Vagina (tissue), 2 donors: Measurements from ENCODE around the gene PSMC3. TPM values are rescaled to one million over a fixed set of nuclear protein-coding genes. Genes with fewer than 3 reads are reported as not detected.

Experiments
- DNase-seq, 2 donors: peaks; one replicate each; pipeline ENCODE4 v3.0.0-alpha.2; 2017; ENCODE audit errors: extremely low spot score in 2 of 2
- H3K27ac ChIP-seq: fragments of 200-600 bp; sonication (generic); one replicate; pipeline ENCODE4 v1.5.1; 2019
- H3K27me3 ChIP-seq: fragments of 200-600 bp; sonication (generic); one replicate; pipeline ENCODE4 v1.5.1; 2019
- H3K36me3 ChIP-seq, 2 donors: fragments of 200-600 bp; sonication (generic); one replicate each; pipeline ENCODE4 v1.5.1; 2017 to 2019
- H3K4me1 ChIP-seq: fragments of 200-600 bp; sonication (generic); one replicate; pipeline ENCODE4 v1.5.1; 2019
- H3K4me3 ChIP-seq, 2 donors: fragments of 200-600 bp; sonication (generic); 1 replicate in 1 of 2; 2 replicates in 1 of 2; pipeline ENCODE4 v1.5.1; 2016 to 2019
- H3K9me3 ChIP-seq: fragments of 200-600 bp; sonication (generic); one replicate; pipeline ENCODE4 v1.5.1; 2019
- POLR2A ChIP-seq, 2 donors: fragments of 450-650 bp; IDR thresholded peaks; one replicate each; pipeline ENCODE4 v1.6.1; 2017; ENCODE audit warnings: antibody characterized with exemption in 2 of 2, mild to moderate bottlenecking in 2 of 2, moderate library complexity in 2 of 2
- POLR2AphosphoS5 ChIP-seq, 2 donors: sonication (generic); formaldehyde crosslinking; IDR thresholded peaks; one replicate each; pipeline ENCODE4 v1.9.0; 2017; ENCODE audit warnings: antibody characterized with exemption in 2 of 2, mild to moderate bottlenecking in 2 of 2, low read depth in 1 of 2; ENCODE audit not compliant: insufficient read depth in 1 of 2
- intact Hi-C: fragments of 100-400 bp; cut with DNase I; formaldehyde crosslinking; loops from one replicate; pipeline ENCODE4 v1.15.1; 2023
- total RNA-seq: library from RNA; depleted of rRNA; stranded (reverse); fragments of >200 nt; gene quantifications from one replicate; pipeline ENCODE4 v1.2.3, GENCODE V29; 2016
- TF ChIP-seq, protein P1 (sequence below), 3 experiments: fragments of 450-650 bp in 2 of 3; fragments of 200-600 bp in 1 of 3; sonication (generic) in 1 of 3; IDR thresholded peaks; one replicate each; pipeline ENCODE4 v1.5.1; 2017 to 2019; ENCODE audit warnings: antibody characterized with exemption in 3 of 3, mild to moderate bottlenecking in 2 of 3, moderate library complexity in 2 of 3

The PSMC3 gene
- total RNA-seq, 1 donor from 2014 or later: 89.6 TPM

GRCh38 chr11:47437746-47438418 is 11.6 kb upstream of the PSMC3 start:
- no peaks in the 10 kb centered on the region for H3K27me3 ChIP-seq
- H3K4me1 ChIP-seq: no peaks in the 10 kb centered on the region
- no peaks in the 10 kb centered on the region for H3K36me3 ChIP-seq
- no peak overlapping the region for H3K4me3 ChIP-seq
- H3K27ac ChIP-seq: no peak overlapping the region
- no peaks in the 10 kb centered on the region for H3K9me3 ChIP-seq
- no peak for DNase-seq
- intact Hi-C loops: no loop called here
- TF ChIP-seq POLR2AphosphoS5 (IDR thresholded peaks at IDR 0.05; ENCODE audit: insufficient read depth in 1 of 2, low read depth in 1 of 2): no peak
- TF ChIP-seq, protein P1, sequence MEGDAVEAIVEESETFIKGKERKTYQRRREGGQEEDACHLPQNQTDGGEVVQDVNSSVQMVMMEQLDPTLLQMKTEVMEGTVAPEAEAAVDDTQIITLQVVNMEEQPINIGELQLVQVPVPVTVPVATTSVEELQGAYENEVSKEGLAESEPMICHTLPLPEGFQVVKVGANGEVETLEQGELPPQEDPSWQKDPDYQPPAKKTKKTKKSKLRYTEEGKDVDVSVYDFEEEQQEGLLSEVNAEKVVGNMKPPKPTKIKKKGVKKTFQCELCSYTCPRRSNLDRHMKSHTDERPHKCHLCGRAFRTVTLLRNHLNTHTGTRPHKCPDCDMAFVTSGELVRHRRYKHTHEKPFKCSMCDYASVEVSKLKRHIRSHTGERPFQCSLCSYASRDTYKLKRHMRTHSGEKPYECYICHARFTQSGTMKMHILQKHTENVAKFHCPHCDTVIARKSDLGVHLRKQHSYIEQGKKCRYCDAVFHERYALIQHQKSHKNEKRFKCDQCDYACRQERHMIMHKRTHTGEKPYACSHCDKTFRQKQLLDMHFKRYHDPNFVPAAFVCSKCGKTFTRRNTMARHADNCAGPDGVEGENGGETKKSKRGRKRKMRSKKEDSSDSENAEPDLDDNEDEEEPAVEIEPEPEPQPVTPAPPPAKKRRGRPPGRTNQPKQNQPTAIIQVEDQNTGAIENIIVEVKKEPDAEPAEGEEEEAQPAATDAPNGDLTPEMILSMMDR (IDR thresholded peaks at IDR 0.05): no peak
- TF ChIP-seq POLR2A (IDR thresholded peaks at IDR 0.05): no peak

GRCh38 chr11:47437218-47437745 is 11.0 kb upstream of the PSMC3 start:
- TF ChIP-seq POLR2A (IDR thresholded peaks at IDR 0.05): no peak
- TF ChIP-seq, protein P1 (IDR thresholded peaks at IDR 0.05): no peak
- Histone ChIP-seq H3K4me1 (no peaks in the 10 kb centered on the region), H3K36me3 (no peaks in the 10 kb centered on the region), H3K4me3 (no peak overlapping the region), H3K9me3 (no peaks in the 10 kb centered on the region), H3K27ac (no peak overlapping the region), H3K27me3 (no peaks in the 10 kb centered on the region)
- no peak for DNase-seq
- intact Hi-C loops: no loop called here

DNA sequence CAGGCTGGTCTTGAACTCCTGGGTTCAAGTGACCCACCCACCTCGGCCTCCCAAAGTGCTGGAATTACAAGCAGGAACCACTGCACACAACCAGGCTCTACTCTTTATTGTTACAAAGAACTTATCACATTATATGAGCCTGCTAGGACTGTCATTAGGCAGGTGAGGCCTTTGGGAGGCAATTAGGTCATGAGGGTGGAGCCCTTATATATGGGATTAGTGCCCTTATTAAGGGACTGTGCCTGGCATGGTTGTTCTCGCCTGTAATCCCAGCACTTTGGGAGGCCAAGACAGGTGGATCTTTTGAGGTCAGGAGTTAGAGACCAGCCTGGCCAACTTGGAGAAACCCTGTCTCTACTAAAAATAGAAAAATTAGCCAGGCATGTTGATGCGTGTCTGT is 10.5 kb upstream of the PSMC3 start:
- H3K36me3 ChIP-seq: no peaks in the 10 kb centered on the region
- no peaks in the 10 kb centered on the region for H3K9me3 ChIP-seq
- H3K27me3 ChIP-seq: no peaks in the 10 kb centered on the region
- no peak overlapping the region for H3K27ac ChIP-seq
- H3K4me3 ChIP-seq: no peak overlapping the region
- intact Hi-C loops: no loop called here
- DNase-seq: no peak
- no peak for TF ChIP-seq POLR2A (IDR thresholded peaks at IDR 0.05)
- no peak for TF ChIP-seq POLR2AphosphoS5 (IDR thresholded peaks at IDR 0.05; ENCODE audit: insufficient read depth in 1 of 2, low read depth in 1 of 2)
- no peaks in the 10 kb centered on the region for H3K4me1 ChIP-seq

DNA sequence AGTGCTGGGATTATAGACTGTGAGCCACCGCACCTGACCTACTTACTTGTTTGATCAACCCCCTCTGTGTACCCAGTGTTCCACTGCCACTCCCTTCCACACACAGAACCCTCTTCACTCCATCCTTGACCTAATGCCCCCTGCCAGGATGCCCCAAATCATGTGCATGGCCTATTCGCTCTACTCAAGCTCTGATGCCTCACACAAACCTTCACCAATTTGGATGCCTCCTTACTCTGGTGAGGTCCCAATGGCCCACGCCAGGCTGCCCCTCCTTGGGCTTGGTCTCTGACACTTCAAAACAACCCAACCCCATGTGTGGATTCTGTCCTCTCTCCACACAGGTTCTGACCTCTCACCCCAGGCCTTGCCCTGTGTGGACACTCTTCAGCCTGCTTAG is 9.4 kb upstream of the PSMC3 start:
- no peaks in the 10 kb centered on the region for H3K4me1 ChIP-seq
- H3K4me3 ChIP-seq: no peak overlapping the region
- no peaks in the 10 kb centered on the region for H3K27me3 ChIP-seq
- TF ChIP-seq, protein P1 (IDR thresholded peaks at IDR 0.05): no peak
- TF ChIP-seq POLR2A (IDR thresholded peaks at IDR 0.05): no peak
- TF ChIP-seq POLR2AphosphoS5 (IDR thresholded peaks at IDR 0.05; ENCODE audit: insufficient read depth in 1 of 2, low read depth in 1 of 2): no peak
- intact Hi-C loops: no loop called here
- no peaks in the 10 kb centered on the region for H3K9me3 ChIP-seq
- H3K36me3 ChIP-seq: no peaks in the 10 kb centered on the region
- DNase-seq: no peak
- no peak overlapping the region for H3K27ac ChIP-seq

DNA sequence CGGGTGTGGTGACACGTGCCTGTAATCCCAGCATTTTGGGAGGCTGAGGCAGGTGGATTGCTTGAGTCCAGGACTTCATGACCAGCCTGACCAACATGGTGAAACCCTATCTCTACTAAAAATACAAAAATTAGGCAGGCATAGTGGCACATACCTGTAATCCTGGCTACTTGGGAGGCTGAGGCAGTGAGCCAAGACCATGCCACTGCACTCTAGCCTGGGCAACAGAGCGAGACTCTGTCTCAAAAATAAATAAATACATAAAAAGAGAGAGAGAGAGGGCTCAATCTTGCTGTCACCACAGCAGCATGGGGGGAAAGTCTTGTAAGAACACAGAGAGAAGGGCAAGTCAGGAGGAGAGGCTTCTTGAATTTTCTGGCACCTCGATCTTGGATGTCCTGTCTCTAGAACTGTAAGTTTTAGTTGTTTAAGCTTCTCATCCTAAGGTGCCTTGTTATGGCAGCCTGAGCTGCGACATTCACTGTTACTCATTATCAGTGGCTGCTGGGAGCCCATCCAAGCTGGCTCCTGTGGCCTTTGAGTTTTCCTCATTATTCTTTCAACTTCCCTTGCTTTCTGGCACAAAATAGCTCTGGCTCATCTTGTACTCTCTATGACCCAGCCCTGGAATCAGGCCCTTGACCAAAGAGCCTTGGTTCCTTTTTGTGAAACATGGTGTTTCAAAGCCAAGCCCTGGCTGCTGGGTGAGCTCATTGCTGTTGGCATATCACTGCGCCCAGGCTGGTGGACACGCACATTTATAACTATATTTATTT is 8.0 kb upstream of the PSMC3 start:
- H3K36me3 ChIP-seq: no peaks in the 10 kb centered on the region
- H3K9me3 ChIP-seq: no peaks in the 10 kb centered on the region
- H3K4me3 ChIP-seq: no peak overlapping the region
- no peak for DNase-seq
- no peaks in the 10 kb centered on the region for H3K4me1 ChIP-seq
- intact Hi-C loops: no loop called here
- no peaks in the 10 kb centered on the region for H3K27me3 ChIP-seq
- no peak for TF ChIP-seq POLR2A (IDR thresholded peaks at IDR 0.05)
- no peak for TF ChIP-seq POLR2AphosphoS5 (IDR thresholded peaks at IDR 0.05; ENCODE audit: insufficient read depth in 1 of 2, low read depth in 1 of 2)
- TF ChIP-seq, protein P1 (IDR thresholded peaks at IDR 0.05): no peak
- peak overlapping the region; percentile 24 for H3K27ac ChIP-seq
